ENCODE measurements around the gene SLC8A2.
A peak's percentile ranks its signal among the peaks of the same experiment; 100 is the strongest.

SLC8A2 gene

GRCh38 chr19:47456721-47457474, 14.8 kb downstream of the SLC8A2 start:
- DNase-seq = no peak

DNA sequence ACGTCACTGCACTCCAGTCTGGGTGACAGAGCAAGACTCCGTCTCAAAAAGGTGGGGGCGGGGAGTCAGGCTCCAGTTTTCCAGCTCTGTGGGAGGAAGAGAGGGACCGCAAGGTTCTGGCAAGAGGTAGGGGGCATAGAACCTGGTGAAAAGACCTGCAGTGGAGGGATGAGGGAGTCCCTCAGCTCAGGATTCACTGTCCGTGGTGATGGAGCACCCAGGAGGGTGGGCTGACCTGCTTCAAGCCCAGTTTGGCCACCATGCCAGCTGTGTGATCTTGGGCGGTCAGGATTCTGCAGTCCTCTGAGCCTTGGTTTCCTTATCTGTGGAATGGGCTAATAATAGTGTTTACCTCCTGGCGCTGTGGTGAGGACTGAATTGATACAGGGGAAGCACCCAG, 21.2 kb downstream of the SLC8A2 start:
- DNase-seq = no peak

GRCh38 chr19:47448360-47448727, 23.3 kb downstream of the SLC8A2 start:
- no peak for DNase-seq

- DNase-seq = no peak
These were observed 24.0 kb downstream of the SLC8A2 start for GRCh38 chr19:47447470-47448359.

DNA sequence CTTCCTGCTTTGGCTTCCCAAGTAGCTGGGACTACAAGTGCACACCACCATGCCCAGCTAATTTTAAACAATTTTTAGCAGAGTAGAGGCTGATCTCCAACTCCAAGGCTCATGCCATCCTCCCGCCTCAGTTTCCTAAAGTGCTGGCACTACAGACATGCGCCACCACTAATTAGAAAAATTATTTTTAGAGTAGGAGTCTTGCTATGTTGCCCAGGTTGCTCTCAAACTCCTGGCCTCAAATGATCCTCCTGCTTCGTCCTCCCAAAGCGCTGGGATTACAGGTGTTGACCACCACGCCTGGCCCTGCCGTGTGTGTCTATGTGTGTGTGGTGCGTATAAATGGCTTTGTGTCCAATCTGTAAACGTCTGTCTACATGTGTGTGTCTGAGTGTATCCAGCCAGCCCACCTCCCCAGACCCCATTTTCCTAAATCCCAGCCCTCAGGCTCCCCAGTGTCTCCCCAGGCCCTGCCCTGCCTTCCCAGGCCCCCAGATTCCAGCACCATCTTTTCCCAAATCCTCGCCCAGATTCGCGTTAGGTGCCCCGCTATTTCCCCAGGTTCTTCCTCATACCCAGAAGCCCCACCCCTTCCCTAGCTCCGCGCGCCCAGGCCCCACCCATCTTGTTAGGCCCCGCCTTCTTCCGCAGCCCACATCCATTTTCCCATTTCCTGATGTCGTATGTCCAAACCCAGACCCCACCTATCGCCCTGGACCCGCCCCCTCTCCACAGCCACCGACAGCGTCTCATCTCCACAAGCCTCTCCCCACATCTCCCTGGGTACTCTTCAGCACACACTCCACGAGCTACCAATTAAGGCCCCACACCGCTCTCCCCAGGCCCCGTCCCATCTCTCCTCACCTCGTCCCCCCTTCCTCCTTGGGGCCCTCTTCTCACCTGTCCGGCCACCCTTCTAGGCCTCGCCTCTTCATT, 24.9 kb downstream of the SLC8A2 start:
- DNase-seq = no peak

DNA sequence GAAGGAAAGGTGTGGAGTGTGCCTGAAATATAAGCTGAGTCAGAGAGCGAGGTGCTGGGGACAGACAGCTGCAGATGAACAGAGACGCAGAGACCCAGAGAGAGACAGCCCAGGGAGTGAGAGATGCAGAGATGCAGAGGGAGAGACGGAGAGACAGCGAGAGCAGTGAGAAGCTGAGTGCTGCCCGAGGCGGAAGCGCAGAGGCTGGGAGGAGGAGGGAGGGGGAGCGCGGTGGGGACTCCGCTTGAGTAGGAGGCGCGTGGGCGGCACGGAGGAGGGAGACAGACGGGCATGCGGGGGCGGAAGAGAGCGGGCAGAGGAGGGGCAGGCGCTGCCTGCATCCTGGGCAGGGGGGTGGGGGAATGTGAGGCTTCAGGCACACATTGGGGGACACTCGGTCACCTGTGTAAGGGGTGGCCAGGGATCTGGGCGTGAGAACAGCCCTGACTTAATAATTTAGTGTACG, 25.7 kb downstream of the SLC8A2 start:
- DNase-seq = peak; percentile 9

GRCh38 chr19:47445527-47445926, 26.2 kb downstream of the SLC8A2 start:
- no peak for DNase-seq

DNA sequence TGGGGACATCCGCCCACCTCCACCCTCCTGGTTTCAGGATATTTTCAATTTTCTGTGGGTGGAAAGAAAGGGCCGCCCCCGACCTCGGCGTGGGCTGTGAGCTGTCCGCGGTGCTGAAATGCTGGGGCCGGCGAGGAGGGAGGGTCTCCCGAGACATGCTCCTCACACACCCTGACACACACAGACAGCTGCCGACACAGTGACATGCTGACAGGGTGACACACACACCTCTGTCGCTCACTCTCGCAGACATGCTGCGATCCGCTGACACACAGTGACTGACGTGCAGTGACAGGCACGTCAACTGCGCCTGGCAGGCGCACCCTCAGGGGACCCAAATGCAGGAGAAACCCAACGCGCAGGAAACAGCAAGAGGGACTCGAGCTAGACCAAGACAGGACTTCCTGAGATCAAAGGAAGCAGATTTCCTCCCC, 27.3 kb downstream of the SLC8A2 start:
- DNase-seq = no peak

DNA sequence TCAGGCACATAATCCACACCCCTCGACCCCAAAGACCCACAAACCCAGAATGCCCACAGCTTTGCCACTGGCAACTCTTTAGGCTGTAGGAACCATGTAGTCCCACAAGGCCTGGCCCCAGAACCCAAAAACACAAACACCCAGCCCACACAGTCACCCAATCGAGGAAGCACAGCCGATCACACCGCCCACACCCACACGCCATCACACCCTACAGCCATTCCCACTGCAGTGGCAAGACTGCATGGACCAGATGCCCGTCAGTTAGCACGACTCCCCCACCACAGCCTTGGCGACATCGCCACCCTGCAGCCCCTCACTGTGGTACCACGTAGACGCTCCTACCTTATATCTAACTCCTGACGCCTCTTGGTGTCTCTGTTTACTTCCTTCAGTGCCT, 28.4 kb downstream of the SLC8A2 start:
- DNase-seq = no peak

DNA sequence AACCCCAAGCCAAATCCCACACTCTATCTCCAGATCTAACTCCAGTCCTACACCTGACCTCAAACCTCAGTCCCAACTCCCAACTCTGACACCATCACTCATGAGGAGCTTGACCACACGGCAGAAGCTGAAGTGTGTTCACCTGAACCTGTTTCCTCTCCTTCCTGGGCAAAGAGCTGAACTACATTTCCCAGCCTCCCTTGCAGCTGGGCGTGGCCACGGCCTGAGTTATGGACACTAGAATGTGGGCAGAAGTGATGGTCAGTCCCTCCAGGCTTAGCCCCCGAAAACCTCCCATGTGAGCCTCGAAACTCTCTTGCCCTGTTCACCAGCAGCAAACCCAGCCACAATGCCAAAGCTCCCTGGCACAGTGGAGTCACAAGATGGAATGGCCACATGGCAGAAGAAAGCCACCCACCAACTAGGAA, 32.9 kb downstream of the SLC8A2 start:
- DNase-seq = no peak

GRCh38 chr19:47437500-47437899, 34.2 kb downstream of the SLC8A2 start:
- no peak for DNase-seq

GRCh38 chr19:47436712-47437401, 34.8 kb downstream of the SLC8A2 start:
- peak; percentile 80 for DNase-seq

- no peak for DNase-seq
These were observed 35.7 kb downstream of the SLC8A2 start for GRCh38 chr19:47435883-47436417.

DNA sequence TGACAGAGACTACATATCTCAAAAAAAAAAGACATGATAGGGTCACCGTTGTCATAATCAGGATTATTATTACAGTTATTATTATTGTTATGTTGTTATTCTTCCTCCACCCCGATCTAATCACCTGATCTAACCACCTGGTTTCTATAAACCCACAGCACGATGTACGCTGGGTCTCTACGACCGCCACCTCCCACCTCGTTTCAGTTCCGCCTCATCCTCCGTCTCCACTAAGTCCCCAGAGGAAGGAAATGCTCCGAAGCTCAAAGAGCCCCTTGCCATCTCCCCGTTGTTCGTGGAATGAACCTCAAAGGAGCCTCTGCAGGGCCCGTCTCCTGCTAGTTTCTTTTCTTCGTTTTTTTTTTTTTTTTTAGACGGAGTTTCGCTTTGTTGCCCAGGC, 36.5 kb downstream of the SLC8A2 start:
- no peak for DNase-seq

- DNase-seq = no peak
These were observed 37.6 kb downstream of the SLC8A2 start for GRCh38 chr19:47434088-47434487.

- DNase-seq = no peak
These were observed 38.6 kb downstream of the SLC8A2 start for GRCh38 chr19:47433121-47433520.

GRCh38 chr19:47432499-47432898, 39.2 kb downstream of the SLC8A2 start:
- no peak for DNase-seq

GRCh38 chr19:47432091-47432490, 39.6 kb downstream of the SLC8A2 start:
- DNase-seq = no peak

GRCh38 chr19:47430041-47430802, 41.5 kb downstream of the SLC8A2 start:
- no peak for DNase-seq

DNA sequence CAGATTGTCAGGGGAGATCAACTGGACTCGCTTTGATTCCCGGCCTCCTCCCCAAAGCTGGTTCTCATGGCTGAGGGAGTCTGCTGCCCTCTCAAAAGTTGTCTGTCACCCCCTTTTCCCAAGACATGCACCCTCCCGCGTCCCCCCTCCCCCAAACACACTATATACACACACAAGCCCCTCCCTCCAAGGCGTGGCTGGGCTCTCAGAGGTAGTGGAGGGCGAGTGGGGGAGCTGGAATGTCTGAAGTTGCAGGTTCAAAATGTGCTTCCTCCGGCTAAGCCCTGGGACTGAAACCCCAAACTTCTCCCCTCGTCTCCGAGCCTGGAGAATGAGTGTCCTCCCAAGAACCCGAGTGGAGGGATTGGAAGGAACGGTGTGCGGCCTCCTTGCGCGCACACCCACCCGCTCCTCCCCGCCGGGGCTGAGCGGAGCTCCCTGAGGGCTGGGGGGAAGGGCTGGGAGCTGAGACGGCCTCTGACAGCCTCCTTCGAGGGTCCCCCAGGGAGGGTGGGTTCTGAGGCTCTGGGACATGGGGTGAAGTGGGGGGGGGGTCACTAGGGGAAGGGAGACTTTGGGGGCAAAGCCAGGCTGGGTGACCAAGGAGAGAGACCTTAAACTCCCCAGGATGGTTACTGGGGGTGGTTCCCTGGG, 42.4 kb downstream of the SLC8A2 start:
- DNase-seq = no peak

Data from midbrain (tissue), 1 donor.